Measurements from ENCODE around the gene HERPUD2.
"Not testable (repeated sequence)": the region's sequence is repeated elsewhere in the genome, so short reads cannot be mapped to it uniquely, and the experiment has no call there.

Gene HERPUD2

GRCh38 chr7:35714407-35714806 is 19.5 kb upstream of the HERPUD2 start:
- DNase-seq (ENCODE audit: low spot score): no peak

GRCh38 chr7:35712563-35713226 is 17.8 kb upstream of the HERPUD2 start:
- no peak for DNase-seq (ENCODE audit: low spot score)

- no peak for DNase-seq (ENCODE audit: low spot score)
Measured at GRCh38 chr7:35707422-35707821, 12.5 kb upstream of the HERPUD2 start.

DNA sequence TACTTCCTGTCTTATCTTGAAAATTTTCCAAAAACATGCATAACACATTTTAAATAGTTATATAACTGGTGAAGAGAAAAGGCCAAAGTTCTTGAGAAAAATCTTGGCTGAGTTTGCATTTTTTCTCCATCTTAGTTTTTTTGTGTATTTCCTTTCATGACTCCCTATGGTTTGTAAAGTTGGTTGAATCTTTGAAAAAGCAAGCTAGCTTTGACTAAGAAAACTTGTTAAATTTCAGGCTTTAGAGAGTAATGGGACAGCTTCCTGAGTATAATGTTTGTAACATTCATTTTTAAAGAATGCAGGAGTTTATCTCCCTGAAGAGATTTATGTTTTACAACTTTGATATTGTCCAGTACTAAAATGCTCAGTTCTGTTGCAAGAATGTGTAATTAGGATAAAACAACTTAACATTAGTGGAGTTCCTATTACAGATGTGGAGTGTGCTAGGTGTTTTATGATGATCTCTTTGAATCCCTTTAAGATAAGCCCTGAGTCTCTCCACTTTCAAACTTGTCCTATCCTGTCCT is 11.1 kb upstream of the HERPUD2 start:
- DNase-seq (ENCODE audit: low spot score): no peak

DNA sequence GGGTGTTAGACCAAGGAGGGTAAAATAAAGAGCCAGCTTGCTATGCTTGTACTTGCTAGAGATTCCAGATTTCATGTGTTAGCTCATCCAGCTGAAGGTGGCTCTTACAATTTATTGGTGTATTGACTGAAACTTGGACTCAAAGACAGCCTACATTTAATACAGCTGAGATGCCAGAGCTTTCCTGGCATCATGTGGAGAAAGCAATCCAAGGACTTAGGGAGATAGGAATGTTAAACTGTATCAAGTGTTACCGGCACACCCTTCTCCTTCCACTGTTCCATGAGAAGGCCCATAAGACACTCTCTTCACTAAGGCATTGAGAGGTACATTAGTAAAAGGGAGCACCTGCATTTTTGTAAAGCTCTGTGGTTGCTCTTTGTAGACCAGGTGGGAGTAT is 9.3 kb upstream of the HERPUD2 start:
- DNase-seq (ENCODE audit: low spot score): no peak

GRCh38 chr7:35702541-35702940 is 7.6 kb upstream of the HERPUD2 start:
- no peak for DNase-seq (ENCODE audit: low spot score)

- DNase-seq (ENCODE audit: low spot score): no peak
Measured at GRCh38 chr7:35701287-35701900, 6.5 kb upstream of the HERPUD2 start.

DNA sequence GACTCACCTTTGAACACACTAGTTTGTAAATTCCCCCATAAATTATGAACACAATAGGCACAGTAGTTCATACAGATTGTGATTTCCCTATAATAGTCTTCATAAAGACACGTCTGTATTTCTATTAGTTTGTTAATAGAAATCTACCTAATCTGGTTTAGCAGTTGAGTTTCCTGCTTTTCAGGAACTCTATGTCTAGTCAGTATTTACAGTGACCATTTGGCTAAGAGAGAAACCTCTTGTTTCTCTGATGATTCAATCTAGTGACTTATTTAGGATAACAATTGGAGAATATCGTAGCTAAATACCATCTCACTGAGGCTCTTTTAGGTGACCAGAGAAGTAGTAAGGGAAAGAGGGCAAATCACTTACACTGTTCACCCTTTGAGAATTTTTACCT is 5.9 kb upstream of the HERPUD2 start:
- DNase-seq (ENCODE audit: low spot score): no peak

GRCh38 chr7:35700333-35700732 is 5.4 kb upstream of the HERPUD2 start:
- DNase-seq (ENCODE audit: low spot score): no peak

DNA sequence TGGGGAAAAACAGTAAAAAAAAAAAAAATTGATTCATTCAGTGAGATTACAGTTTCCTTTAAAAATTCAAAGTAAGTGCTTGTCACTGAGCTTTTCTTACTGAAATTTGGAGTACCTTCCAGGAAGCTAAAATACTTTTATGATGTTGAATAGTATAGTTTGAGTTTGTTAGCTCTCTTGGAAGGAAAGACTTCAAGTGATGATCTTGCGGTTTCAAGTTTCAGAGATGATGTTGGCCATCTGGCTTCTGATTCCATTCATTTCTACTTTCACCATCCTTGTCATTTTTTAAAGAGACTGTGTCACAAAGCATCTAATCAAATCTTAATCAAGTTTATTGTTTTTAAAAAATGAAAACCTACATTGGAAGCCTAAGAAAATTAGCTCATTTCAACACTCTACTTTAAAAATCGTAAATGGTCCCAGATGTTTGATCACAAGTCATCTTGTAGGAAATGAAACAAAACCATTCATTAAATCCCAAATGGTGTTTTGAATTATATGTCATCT is 4.9 kb upstream of the HERPUD2 start:
- no peak for DNase-seq (ENCODE audit: low spot score)

DNA sequence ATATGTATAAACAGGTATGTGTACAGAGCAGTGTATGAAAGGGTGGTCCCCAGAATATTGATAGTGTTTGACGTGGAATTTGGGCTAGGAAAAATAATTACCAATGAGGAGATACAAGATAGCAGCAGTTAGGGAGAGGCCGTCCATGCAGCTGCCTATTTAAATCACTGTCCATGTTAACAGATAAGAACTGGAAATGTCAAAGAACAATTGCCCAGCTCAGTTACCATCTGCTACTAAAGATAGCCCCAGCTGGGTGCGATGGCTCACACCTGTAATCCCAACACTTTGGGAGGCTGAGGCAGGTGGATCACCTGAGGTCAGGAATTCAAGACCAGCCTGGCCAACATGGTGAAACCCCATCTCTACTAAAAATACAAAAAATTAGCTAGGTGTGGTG is 3.4 kb upstream of the HERPUD2 start:
- DNase-seq (ENCODE audit: low spot score): not testable (repeated sequence)

DNA sequence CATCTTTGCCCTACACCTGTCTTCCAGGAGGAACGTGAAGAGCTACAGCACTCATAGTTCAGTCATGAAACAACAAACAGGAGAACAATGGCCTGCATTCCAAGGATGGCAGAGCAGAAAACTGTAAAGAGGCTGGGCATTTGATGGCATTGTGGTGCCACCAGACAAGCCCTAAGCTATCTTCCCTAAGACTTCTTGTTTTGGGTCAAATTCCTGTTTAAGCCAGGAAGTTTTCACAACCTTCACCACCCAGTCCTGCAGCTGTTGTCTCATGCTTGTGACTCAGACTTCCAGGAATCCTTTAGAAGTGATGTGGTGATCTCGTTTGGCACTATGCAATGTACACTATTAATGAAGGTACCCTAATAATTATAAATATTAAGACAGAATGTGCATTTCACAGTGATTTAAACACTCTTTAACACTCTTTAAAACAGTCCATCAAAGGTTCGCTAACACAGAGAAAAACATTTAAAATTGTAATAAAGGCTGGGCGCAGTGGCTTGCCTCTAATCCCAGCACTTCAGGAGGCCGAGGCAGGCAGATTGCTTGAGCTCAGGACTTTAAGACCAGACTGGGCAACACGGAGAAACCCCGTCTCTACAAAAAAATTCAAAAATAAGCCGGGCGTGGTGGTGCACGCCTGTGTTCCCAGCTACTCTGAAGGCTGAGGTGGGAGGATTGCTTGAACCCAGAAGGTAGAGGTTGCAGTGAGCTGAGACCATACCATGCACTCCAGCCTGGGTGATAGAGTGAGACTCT is 2.7 kb upstream of the HERPUD2 start:
- no peak for DNase-seq (ENCODE audit: low spot score)

GRCh38 chr7:35695987-35696386 is 1.1 kb upstream of the HERPUD2 start:
- no peak for DNase-seq (ENCODE audit: low spot score)

DNA sequence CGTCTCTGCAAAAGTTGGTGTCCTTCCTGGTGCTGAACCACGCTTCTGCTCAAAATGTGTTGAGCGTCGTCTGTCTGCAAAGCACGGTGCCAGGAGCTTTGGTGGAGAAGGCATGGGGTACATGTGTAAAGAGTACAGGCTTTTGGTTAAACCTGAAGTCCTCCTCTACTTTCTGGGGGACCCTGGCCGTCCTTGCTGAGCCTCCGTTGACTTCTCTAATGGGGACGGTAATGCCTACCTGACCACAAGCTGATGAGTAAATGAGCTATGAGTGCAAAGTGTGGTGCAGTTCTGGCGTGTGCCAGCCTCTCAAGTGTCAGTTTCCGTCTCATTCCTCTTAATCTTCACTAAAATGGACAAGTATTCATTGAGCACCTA is 527 bp upstream of the HERPUD2 start:
- no peak for DNase-seq (ENCODE audit: low spot score)

- DNase-seq (ENCODE audit: low spot score): no peak
Measured at GRCh38 chr7:35694161-35694783, 663 bp downstream of the HERPUD2 start.

- no peak for DNase-seq (ENCODE audit: low spot score)
Measured at GRCh38 chr7:35691827-35692307, 3.1 kb downstream of the HERPUD2 start.

DNA sequence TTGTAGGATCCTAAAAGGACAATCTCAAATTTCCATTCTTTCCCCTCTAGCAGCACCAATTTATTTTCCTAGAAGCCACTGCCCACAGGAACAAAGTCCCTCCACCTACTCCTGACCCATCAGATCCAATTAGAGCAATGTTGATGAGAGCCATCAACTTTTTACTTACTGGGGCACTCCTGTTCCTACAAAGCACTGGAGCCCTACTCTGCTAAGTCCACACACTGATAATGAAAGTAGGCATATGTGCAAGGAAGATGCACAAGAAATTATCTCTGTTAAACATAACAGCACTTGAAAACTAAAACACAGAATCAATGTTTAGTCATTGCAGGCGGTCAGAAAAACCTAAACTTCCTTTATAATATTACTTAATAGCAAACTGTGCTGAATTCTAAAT is 3.6 kb downstream of the HERPUD2 start:
- no peak for DNase-seq (ENCODE audit: low spot score)

DNA sequence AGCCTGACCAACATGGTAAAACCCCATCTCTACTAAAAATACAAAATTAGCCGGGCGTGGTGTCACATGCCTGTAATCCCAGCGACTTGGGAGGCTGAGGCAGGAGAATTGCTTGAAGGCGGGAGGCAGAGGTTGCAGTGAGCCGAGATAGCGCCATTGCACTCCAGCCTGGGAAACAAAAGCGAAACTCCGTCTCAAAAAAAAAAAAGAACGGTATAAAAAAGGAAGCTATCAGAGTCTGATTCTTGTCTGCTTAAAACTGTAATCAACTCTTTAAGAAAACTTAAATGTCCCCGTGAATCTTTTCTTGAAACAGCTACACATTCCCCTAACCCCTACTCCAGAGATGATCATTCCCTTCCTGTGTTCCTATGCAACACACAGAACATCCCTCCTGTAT is 4.3 kb downstream of the HERPUD2 start:
- DNase-seq (ENCODE audit: low spot score): not testable (repeated sequence)

- no peak for DNase-seq (ENCODE audit: low spot score)
Measured at GRCh38 chr7:35685781-35686180, 9.2 kb downstream of the HERPUD2 start.

GRCh38 chr7:35681231-35682029 is 13.5 kb downstream of the HERPUD2 start:
- no peak for DNase-seq (ENCODE audit: low spot score)

- DNase-seq (ENCODE audit: low spot score): no peak
Measured at GRCh38 chr7:35680403-35681013, 14.4 kb downstream of the HERPUD2 start.
